Endodermal cell (in vitro differentiated cells): ENCODE results near the gene PSENEN. TPM values are rescaled to one million over a fixed set of nuclear protein-coding genes. Genes with fewer than 3 reads are reported as not detected.
A peak's percentile ranks its signal among the peaks of the same experiment; 100 is the strongest.

Experiments
- DNase-seq: peaks from one replicate; pipeline ENCODE4 v3.0.0-alpha.2; 2017
- H3K27ac ChIP-seq: 2 replicates; pipeline ENCODE4 v1.5.1; 2013; ENCODE audit warnings: mild to moderate bottlenecking, low read depth, low read length, moderate library complexity
- H3K27me3 ChIP-seq: 2 replicates; pipeline ENCODE4 v1.6.1; 2013; ENCODE audit warnings: mild to moderate bottlenecking, low read length, moderate library complexity; ENCODE audit not compliant: insufficient read depth, control insufficient read depth, poor library complexity, severe bottlenecking
- H3K36me3 ChIP-seq: 2 replicates; pipeline ENCODE4 v1.7.0; 2013; ENCODE audit warnings: mild to moderate bottlenecking, low read length, moderate library complexity; ENCODE audit not compliant: control insufficient read depth, insufficient read depth
- H3K4me1 ChIP-seq: one replicate; pipeline ENCODE4 v1.7.0; 2013; ENCODE audit warnings: low read length; ENCODE audit not compliant: control insufficient read depth, insufficient read depth
- H3K4me3 ChIP-seq: 2 replicates; pipeline ENCODE4 v1.5.1; 2013; ENCODE audit warnings: mild to moderate bottlenecking, low read length, moderate library complexity
- H3K9ac ChIP-seq: 2 replicates; pipeline ENCODE4 v1.6.1; 2013; ENCODE audit warnings: mild to moderate bottlenecking, low read length, moderate library complexity; ENCODE audit not compliant: poor library complexity, severe bottlenecking; ENCODE audit errors: extremely low read depth
- H3K9me3 ChIP-seq: 2 replicates; pipeline ENCODE4 v1.6.1; 2013; ENCODE audit warnings: mild to moderate bottlenecking, low read length, moderate library complexity; ENCODE audit not compliant: control insufficient read depth
- H3K27ac Mint-ChIP-seq: 2 replicates; pipeline ENCODE4 v1.8.0; 2020; ENCODE audit warnings: mixed read lengths
- H3K27me3 Mint-ChIP-seq: 2 replicates; pipeline ENCODE4 v1.8.0; 2021; ENCODE audit warnings: mild to moderate bottlenecking, mixed read lengths; ENCODE audit not compliant: insufficient read depth
- H3K36me3 Mint-ChIP-seq: 2 replicates; pipeline ENCODE4 v1.8.0; 2020; ENCODE audit warnings: low read depth, mixed read lengths
- H3K4me1 Mint-ChIP-seq: 2 replicates; pipeline ENCODE4 v1.8.0; 2020; ENCODE audit warnings: mixed read lengths
- H3K4me3 Mint-ChIP-seq: 2 replicates; pipeline ENCODE4 v1.8.0; 2020; ENCODE audit warnings: mild to moderate bottlenecking, moderate library complexity, mixed read lengths
- H3K9me3 Mint-ChIP-seq: 2 replicates; pipeline ENCODE4 v1.8.0; 2020; ENCODE audit warnings: mild to moderate bottlenecking, mixed read lengths
- CTCF ChIP-seq: fragments of 200-600 bp; sonication (generic); conservative IDR thresholded peaks from 2 replicates; pipeline ENCODE4 v1.5.0; 2021; ENCODE audit warnings: antibody characterized with exemption, mild to moderate bottlenecking
- WGBS, 2 experiments: methylation state at CpG; one replicate each; pipeline versions ENCODE4 v1.1.5 to v1.1.7; 2013; ENCODE audit warnings: missing lambda C conversion rate in 2 of 2, mixed read lengths in 1 of 2; ENCODE audit not compliant: insufficient coverage in 1 of 2, insufficient read length in 1 of 2; 5-methylcytosine and 5-hydroxymethylcytosine counted together
- total RNA-seq, 2 donors: library from RNA; stranded (reverse); fragmentation: NEBNext Ultra II Directional in 1 of 2; extraction: Animal tissue kit (Norgen Biotek cat#: 25700) in 1 of 2; gene quantifications; 2 replicates in 1 of 2; 3 replicates in 1 of 2; pipeline ENCODE4 v1.2.1, GENCODE V29; 2021

The PSENEN gene
- total RNA-seq, 2 donors from 2014 or later, result 101 to 109 TPM

GRCh38 chr19:35740423-35741202, 4.8 kb upstream of the PSENEN start:
- Histone ChIP-seq H3K4me3 (peak overlapping the region; percentile 87), H3K27ac (peak overlapping the region; percentile 96), H3K36me3 (peaks cover 36% of the 10 kb centered on the region), H3K27me3 (no peaks in the 10 kb centered on the region), H3K4me1 (no peaks in the 10 kb centered on the region), H3K9me3 (no peaks in the 10 kb centered on the region), H3K9ac (peak overlapping the region; percentile 74)
- no peak for TF ChIP-seq CTCF
- H3K4me1 Mint-ChIP-seq, result no peaks in the 10 kb centered on the region
- peak overlapping the region; percentile 98 for H3K27ac Mint-ChIP-seq
- peak; percentile 99 for DNase-seq
- 0% methylated on average over 26 to 63 of the region's 63 CpGs for WGBS, 2 experiments
- peaks cover 35% of the 10 kb centered on the region for H3K36me3 Mint-ChIP-seq
- no peaks in the 10 kb centered on the region for H3K9me3 Mint-ChIP-seq
- H3K27me3 Mint-ChIP-seq, result no peaks in the 10 kb centered on the region
- peak overlapping the region; percentile 66 for H3K4me3 Mint-ChIP-seq

DNA sequence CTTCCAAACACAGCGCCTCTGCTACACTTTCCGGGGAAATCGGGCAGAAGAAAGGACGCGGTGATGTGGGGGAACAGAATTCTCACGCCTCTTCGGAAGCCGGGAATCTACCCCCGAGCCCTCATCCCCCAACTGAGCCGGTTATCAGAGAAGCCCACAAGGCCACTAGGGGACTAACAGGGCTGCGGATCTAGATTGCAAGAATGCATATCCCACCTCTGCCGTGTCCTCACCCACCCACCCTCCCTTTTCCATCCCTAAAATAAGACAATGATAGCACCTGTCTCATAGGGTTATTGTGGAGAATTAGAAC, 4.3 kb upstream of the PSENEN start:
- H3K4me3 Mint-ChIP-seq, result peak overlapping the region; percentile 66
- no peak for DNase-seq
- H3K36me3 ChIP-seq, result peaks cover 31% of the 10 kb centered on the region
- H3K27ac ChIP-seq, result peak overlapping the region; percentile 96
- H3K36me3 Mint-ChIP-seq, result peaks cover 31% of the 10 kb centered on the region
- 0 to 1% methylated on average over 10 to 12 of the region's 12 CpGs for WGBS, 2 experiments
- H3K9ac ChIP-seq, result peak overlapping the region; percentile 74
- peak overlapping the region; percentile 87 for H3K4me3 ChIP-seq
- H3K27ac Mint-ChIP-seq, result peak overlapping the region; percentile 98
- no peaks in the 10 kb centered on the region for H3K27me3 Mint-ChIP-seq
- no peaks in the 10 kb centered on the region for H3K9me3 ChIP-seq
- H3K4me1 Mint-ChIP-seq, result peaks cover 3% of the 10 kb centered on the region
- peak; percentile 70 for TF ChIP-seq CTCF
- no peaks in the 10 kb centered on the region for H3K9me3 Mint-ChIP-seq
- no peaks in the 10 kb centered on the region for H3K4me1 ChIP-seq
- no peaks in the 10 kb centered on the region for H3K27me3 ChIP-seq

DNA sequence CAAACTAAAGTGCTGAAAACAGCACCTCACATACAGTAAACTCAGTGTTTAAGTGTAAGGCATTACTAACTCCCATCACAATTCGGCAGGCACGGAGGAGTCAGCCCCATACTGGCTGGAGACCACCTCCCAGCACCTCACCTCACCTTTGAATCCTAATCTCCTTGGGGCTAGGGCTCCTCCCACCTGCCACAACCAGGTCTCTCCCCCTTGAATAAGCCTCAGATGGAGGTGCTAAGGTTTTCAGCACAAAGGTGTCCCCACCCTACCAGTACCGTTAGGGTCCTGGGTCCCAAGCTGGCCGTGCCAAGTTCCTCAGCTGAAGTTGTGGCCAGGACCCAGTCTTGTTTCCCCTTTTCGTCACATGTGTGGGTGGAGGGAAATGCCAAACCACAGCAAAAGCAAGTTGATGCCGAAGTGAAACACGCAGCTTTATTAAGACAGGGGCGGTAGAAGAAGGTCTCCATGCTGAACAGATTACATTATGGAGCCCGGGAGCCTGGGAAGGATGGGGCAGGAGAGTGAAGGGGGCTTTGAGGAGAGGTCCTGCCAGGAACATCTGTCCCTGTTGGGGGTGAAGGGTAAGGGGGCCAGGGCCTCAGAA, 3.2 kb upstream of the PSENEN start, which contains the start of gene IGFLR1:
TSS of gene IGFLR1 (minus strand) at position 332 of the 604 bp plus-strand sequence. CDS start 1,272 bp downstream, outside the sequence.
- 93 to 95% methylated on average over 8 to 9 of the region's 9 CpGs for WGBS, 2 experiments
- no peak within 1 kb of the TSS for H3K27ac ChIP-seq

More for the DNA sequence above, 3.2 kb upstream of the PSENEN start, which contains the start of gene IGFLR1:
- Mint-ChIP-seq H3K4me1 (peaks cover 7% of the 10 kb centered on the region), H3K9me3 (no peaks in the 10 kb centered on the region), H3K27ac (peak within 1 kb of the TSS; percentile 50), H3K36me3 (peaks cover 23% of the 10 kb centered on the region), H3K27me3 (no peaks in the 10 kb centered on the region), H3K4me3 (peak within 1 kb of the TSS; percentile 66)
- no peak for DNase-seq
- TF ChIP-seq CTCF, result no peak
- H3K9me3 ChIP-seq, result no peaks in the 10 kb centered on the region
- peak within 1 kb of the TSS; percentile 74 for H3K9ac ChIP-seq
- H3K4me1 ChIP-seq, result no peaks in the 10 kb centered on the region
- peaks cover 21% of the 10 kb centered on the region for H3K36me3 ChIP-seq
- no peaks in the 10 kb centered on the region for H3K27me3 ChIP-seq
- peak within 1 kb of the TSS; percentile 87 for H3K4me3 ChIP-seq
